ENCODE results near the gene PTPRU. TPM values are rescaled to one million over a fixed set of nuclear protein-coding genes. Genes with fewer than 3 reads are reported as not detected.

Gene PTPRU
- total RNA-seq, 1 experiment from 2014 or later, result 54.5 TPM

- TF ChIP-seq, protein P1, sequence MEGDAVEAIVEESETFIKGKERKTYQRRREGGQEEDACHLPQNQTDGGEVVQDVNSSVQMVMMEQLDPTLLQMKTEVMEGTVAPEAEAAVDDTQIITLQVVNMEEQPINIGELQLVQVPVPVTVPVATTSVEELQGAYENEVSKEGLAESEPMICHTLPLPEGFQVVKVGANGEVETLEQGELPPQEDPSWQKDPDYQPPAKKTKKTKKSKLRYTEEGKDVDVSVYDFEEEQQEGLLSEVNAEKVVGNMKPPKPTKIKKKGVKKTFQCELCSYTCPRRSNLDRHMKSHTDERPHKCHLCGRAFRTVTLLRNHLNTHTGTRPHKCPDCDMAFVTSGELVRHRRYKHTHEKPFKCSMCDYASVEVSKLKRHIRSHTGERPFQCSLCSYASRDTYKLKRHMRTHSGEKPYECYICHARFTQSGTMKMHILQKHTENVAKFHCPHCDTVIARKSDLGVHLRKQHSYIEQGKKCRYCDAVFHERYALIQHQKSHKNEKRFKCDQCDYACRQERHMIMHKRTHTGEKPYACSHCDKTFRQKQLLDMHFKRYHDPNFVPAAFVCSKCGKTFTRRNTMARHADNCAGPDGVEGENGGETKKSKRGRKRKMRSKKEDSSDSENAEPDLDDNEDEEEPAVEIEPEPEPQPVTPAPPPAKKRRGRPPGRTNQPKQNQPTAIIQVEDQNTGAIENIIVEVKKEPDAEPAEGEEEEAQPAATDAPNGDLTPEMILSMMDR (IDR thresholded peaks at IDR 0.05; ENCODE audit: unreplicated experiment), result no peak
- no TSS peak for BruUV-seq (replicated peaks)
- Mint-ChIP-seq H3K4me3 (ENCODE audit: low read depth, unreplicated experiment) (no peak overlapping the region), H3K36me3 (ENCODE audit: insufficient read depth, unreplicated experiment) (no peaks in the 10 kb centered on the region), H3K9me3 (ENCODE audit: low read depth, unreplicated experiment) (no peaks in the 10 kb centered on the region), H3K4me1 (ENCODE audit: low read depth, unreplicated experiment) (no peaks in the 10 kb centered on the region), H3K27ac (ENCODE audit: unreplicated experiment) (no peak overlapping the region), H3K27me3 (ENCODE audit: unreplicated experiment) (peaks cover 89% of the 10 kb centered on the region)
- intact Hi-C loops (cut with micrococcal nuclease; ENCODE audit: unreplicated experiment), result no loop called here
- CTCF ChIA-PET, result interaction anchor here (0.6 kb wide), 1 partner anchor 51 kb away, joined by 4 read pairs; no protein-coding TSS in a partner anchor
- no peak for DNase-seq
These were observed 120.3 kb downstream of the PTPRU start for GRCh38 chr1:29356663-29357062.

GRCh38 chr1:29357452-29357851 lies 121.1 kb downstream of the PTPRU start:
- intact Hi-C loops (cut with micrococcal nuclease; ENCODE audit: unreplicated experiment), result no loop called here
- Mint-ChIP-seq H3K27ac (ENCODE audit: unreplicated experiment) (no peak overlapping the region), H3K4me1 (ENCODE audit: low read depth, unreplicated experiment) (no peaks in the 10 kb centered on the region), H3K36me3 (ENCODE audit: insufficient read depth, unreplicated experiment) (no peaks in the 10 kb centered on the region), H3K27me3 (ENCODE audit: unreplicated experiment) (peaks cover 89% of the 10 kb centered on the region), H3K4me3 (ENCODE audit: low read depth, unreplicated experiment) (no peak overlapping the region), H3K9me3 (ENCODE audit: low read depth, unreplicated experiment) (no peaks in the 10 kb centered on the region)
- TF ChIP-seq, protein P1 (IDR thresholded peaks at IDR 0.05; ENCODE audit: unreplicated experiment), result no peak
- no peak for DNase-seq
- no TSS peak for BruUV-seq (replicated peaks)
- CTCF ChIA-PET, result interaction anchor here (0.7 kb wide), 1 partner anchor 57 kb away, joined by 4 read pairs; no protein-coding TSS in a partner anchor

DNA sequence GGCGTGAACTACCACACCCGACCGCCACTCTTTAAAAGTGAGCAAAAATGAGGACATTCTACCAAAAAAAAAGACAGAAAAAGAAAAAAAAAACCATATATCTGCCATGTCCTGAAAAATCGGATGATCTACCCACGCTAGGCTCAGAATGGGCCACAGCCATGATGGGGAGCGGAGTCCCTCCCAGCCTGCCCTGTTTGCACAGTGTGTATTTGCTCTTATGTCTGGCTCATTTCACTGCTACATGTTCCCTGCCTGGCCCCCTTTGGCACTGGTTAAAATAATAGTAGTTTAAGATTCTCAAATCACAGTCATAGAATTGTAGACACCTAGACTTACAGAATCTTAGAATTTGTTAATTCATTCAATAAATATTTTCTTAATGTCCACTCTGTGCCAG lies 121.9 kb downstream of the PTPRU start:
- Mint-ChIP-seq H3K27me3 (ENCODE audit: unreplicated experiment) (peaks cover 89% of the 10 kb centered on the region), H3K4me1 (ENCODE audit: low read depth, unreplicated experiment) (no peaks in the 10 kb centered on the region), H3K4me3 (ENCODE audit: low read depth, unreplicated experiment) (no peak overlapping the region), H3K36me3 (ENCODE audit: insufficient read depth, unreplicated experiment) (no peaks in the 10 kb centered on the region), H3K27ac (ENCODE audit: unreplicated experiment) (no peak overlapping the region), H3K9me3 (ENCODE audit: low read depth, unreplicated experiment) (no peaks in the 10 kb centered on the region)
- intact Hi-C loops (cut with micrococcal nuclease; ENCODE audit: unreplicated experiment), result no loop called here
- TF ChIP-seq, protein P1 (IDR thresholded peaks at IDR 0.05; ENCODE audit: unreplicated experiment), result no peak
- no peak for DNase-seq
- no TSS peak for BruUV-seq (replicated peaks)
- CTCF ChIA-PET, result interaction anchor here (0.7 kb wide), 1 partner anchor 58 kb away, joined by 4 read pairs; no protein-coding TSS in a partner anchor

DNA sequence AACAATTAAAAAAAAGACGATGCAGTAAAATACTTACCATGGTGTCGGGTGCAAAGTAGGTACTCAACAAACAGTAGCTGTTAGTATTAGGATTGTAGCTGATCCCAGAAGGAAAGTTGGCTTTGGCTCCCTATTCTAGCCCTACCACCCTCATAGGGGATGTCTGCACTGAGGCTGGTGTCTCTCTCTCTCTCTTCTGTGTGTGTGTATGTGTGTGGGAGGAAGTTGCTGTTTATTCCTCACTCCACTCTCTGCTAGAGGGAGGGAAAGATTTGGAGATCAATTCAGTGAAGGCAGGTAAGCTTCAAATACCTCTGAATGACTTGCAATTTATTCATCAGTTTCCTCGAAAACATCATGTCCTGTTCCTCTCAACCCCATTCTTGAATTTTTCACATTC lies 124.4 kb downstream of the PTPRU start:
- Mint-ChIP-seq H3K36me3 (ENCODE audit: insufficient read depth, unreplicated experiment) (no peaks in the 10 kb centered on the region), H3K27ac (ENCODE audit: unreplicated experiment) (no peak overlapping the region), H3K4me3 (ENCODE audit: low read depth, unreplicated experiment) (no peak overlapping the region), H3K27me3 (ENCODE audit: unreplicated experiment) (peaks cover 96% of the 10 kb centered on the region), H3K4me1 (ENCODE audit: low read depth, unreplicated experiment) (no peaks in the 10 kb centered on the region), H3K9me3 (ENCODE audit: low read depth, unreplicated experiment) (no peaks in the 10 kb centered on the region)
- TF ChIP-seq, protein P1 (IDR thresholded peaks at IDR 0.05; ENCODE audit: unreplicated experiment), result no peak
- CTCF ChIA-PET, result no interaction called here
- no peak for DNase-seq
- intact Hi-C loops (cut with micrococcal nuclease; ENCODE audit: unreplicated experiment), result no loop called here
- no TSS peak for BruUV-seq (replicated peaks)
